KBM-7 (cell line): ENCODE measurements around the gene MEPCE.

Experiments
- DNase-seq: peaks from one replicate; pipeline ENCODE4 v3.0.0-alpha.2; 2015
- in situ Hi-C: fragments of 300-500 bp; cut with MboI; formaldehyde crosslinking; loops from 2 replicates; pipeline ENCODE4 v1.14.3; 2020; ENCODE audit warnings: low sequenced_read_pairs, low pct_unique_long_range_greater_than_20kb, mixed read lengths

Gene MEPCE

DNA sequence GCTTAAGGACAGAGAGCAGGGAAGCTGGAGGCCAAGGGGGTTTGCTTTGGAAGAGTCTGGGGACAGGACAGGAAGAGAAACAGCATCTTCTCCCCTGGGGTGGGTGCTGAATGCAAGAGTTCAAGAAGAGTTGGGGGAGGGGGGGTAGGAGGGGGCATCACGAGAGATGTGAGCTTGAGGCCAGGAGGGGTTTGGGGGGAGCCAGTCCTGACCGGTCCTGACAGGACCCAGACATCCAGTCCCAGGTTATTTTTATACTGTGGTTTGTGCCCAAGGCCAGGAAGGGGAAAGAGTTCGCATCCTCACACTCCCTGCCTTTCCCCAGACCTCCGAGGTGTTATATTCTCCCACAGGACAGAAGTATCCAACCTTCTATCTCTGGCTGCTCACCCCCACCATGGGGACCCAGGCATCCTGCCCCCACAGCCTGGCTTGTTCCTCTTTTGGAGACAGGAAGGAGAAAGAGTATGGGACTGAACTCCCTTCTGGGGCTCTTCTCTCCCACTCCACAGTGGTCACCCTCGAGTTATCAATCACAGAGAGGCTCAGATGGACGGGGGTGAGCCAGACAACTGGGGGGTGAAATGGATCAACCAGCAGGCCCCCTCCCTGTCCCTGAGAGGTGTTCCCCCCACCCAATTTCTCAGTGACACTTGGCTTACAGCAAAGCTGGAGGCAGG, 46.6 kb downstream of the MEPCE start:
- no peak for DNase-seq
- in situ Hi-C loops, result loop anchor here (10.0 kb wide), 1 partner anchor 69 kb away; no protein-coding TSS in a partner anchor

DNA sequence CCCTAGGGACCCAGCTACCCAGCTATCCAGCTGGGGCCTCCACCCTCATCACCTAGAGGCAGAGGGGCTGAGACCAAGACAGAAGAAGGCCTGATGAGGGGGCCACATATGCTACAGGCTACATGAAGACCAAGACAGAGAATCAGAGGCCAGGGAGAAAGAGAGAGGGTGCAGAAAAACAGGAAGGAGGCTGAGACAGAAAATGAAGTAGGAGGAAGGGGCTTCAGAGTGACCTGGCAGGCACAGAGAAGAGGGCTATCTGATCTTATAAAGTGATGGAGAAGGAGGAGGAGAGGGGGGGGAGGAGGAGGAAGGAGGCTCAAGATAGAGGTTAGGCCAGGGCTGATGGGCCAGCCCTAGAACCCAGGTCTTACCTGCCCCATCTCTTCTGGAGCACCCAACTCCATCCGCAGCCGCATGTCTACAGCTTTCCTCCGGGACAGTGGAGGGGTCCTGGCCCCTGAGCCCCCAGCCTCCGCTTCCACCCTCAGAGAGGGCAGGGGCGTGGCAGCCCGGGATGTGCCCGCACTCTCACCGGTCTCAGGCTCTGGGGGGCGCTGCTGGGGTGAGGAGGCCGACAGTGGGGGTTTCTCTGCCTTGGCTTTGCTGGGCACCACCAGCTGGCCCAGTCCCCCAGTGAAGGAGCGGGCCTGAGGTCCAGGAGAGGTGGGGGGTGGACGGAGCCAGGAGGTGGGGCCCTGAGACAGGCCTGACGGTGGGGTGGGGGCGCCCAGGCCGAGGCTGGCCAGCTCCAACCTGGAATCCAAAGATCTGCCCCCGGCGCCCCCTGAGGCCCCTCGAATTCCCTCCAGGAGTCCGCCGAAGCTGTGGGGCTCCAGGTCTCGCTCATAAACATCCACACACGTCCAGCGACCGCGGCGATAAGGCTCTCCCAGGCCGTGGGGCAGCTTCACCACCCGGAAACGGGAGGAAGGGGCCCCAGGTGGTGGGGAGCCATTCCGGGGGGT, 47.6 kb downstream of the MEPCE start:
- in situ Hi-C loops, result loop anchor here (10.0 kb wide), 1 partner anchor 68 kb away; no protein-coding TSS in a partner anchor
- peak; percentile 47 for DNase-seq

DNA sequence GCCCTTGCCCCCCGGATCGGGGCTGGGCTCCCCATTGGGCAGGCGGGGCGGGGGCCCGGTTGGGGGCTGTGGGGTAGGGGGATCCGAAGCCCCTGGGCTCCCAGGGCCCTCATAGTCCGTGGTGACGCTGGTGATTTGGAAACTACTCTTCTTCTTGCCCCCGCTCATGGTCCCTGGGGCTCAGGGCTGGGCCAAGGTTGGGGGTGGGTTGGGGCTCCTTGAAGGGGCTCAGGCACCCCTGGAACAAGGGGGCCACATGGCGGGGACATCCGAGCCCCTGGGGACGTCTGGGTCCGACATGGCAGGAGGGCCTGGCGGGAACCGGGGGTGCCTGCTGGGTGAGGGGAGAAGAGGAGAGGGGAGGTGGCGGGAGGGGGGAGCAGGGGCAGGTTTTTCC, 48.2 kb downstream of the MEPCE start:
- no peak for DNase-seq
- in situ Hi-C loops, result loop anchor here (10.0 kb wide), 1 partner anchor 67 kb away; no protein-coding TSS in a partner anchor

DNA sequence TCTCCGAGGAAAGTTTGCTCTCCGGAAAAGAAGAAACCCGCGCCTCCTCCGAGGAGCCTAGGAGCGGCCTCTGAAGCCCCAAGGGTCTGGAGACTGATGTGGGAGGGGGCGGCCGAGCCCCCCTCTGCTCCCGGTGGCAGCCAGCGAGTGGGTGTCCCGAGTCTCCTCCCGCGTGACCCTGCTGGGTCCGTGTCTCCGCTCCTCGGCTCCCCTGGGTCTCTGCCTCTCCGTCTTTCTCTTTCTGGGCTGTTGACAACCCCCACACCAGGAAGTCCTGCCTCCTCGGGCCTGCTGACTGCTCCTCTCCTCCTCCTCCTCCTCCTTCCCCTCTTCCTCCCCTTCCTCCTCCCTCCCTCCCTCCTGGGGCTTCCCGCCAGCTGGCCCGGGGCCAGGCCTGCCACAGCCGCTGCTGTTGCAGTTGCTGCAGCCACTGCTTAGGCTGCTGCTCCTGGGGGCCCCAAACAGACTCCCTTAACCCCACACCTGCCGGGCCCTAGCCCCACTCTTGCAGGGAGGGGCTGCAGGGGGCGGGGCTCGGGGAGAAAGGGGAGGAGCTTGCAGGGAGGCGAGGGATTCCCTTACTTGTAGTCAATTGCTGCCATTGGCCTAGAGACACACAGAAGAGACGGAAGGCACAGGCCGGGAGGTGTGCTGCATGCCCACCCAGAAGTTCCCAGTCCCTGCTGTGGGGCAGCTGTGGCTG, 49.5 kb downstream of the MEPCE start, which contains the start of gene TSC22D4:
Gene TSC22D4, minus strand, starts transcription at position 257 of the 703 bp plus-strand sequence. CDS start 1,176 bp downstream, outside the sequence.
- in situ Hi-C loops, result loop anchor here (10.0 kb wide), 1 partner anchor 66 kb away; no protein-coding TSS in a partner anchor
- peak; percentile 97 for DNase-seq

DNA sequence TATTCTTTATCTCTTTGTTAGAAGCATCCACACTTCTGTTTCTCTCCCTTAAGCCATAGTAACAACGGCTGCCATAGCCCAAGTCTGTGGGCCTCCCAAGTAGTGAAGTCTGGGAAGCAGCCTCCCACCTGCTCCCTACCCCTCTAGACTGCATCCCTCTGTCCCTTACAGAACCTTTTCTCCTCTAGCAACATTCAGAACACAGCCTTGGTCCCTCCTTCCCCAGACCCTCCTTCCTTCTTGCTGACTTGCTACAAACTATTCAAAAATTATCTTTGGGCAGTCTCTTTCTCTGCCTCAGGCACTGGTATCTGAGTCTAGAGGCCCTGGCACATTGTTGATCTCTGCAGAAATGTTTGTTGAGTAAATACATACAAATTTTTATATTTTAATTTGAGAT, 51.8 kb downstream of the MEPCE start:
- in situ Hi-C loops, result no loop called here
- no peak for DNase-seq

DNA sequence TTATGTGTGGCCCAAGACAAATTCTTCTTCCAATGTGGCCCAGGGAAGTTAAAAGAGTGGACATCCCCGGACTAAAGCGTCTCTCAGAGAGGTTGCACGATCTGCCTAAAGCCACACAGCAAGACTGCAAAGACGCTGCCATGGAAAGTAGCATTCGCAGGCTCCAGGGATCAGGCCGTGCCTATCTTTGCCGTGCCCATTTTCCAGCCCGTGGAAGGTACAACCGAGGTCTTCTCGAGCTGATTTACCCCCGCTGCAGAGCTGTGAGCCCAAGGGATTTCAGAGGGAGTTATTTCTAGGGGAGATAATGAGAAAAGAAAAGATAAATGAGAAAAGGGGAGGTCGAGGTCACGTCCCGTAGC, 53.1 kb downstream of the MEPCE start:
- DNase-seq, result no peak
- in situ Hi-C loops, result no loop called here

DNA sequence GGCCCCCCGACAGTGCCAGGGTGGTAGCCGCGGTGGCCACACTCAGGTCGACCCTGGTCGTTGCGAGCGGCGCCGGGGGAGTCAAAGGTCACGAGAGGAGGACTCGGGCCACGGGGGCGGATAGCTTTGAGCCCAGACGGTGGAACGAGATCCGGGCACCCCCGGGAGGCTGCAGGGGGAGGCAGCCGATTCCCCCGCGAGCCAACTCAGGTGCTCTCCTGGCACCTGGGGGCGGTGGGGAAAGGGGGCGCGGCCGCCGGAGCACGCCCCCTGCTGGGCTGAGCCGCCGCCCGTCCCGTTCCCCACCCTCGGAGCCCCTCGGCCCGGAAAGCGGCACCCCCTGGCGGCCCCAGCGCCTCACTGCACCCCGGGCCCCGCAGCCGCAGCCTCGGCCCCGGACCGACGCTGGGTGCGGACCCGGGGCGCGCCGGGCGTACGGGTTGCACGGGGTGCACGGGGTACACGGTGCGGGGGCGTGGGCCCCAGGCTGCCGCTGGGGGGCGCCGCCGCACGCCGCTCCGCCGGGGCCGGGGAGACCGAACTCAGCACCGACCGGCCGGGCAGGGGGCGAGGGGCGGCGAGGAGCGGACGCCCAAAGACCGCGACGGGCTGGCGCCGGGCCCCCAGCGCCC, 53.6 kb downstream of the MEPCE start:
- DNase-seq, result peak; percentile 75
- in situ Hi-C loops, result no loop called here
